Measurements from ENCODE around the gene NUDT3.
A peak's percentile ranks its signal among the peaks of the same experiment; 100 is the strongest.
"Not testable (repeated sequence)": the region's sequence is repeated elsewhere in the genome, so short reads cannot be mapped to it uniquely, and the experiment has no call there.

NUDT3 gene

GRCh38 chr6:34248727-34249468 is 143.6 kb downstream of the NUDT3 start, which contains the start of gene SMIM29:
TSS of gene SMIM29 (minus strand) at chr6:34249006. CDS start at chr6:34247791, 1,215 bp downstream.
- peak; percentile 96 for DNase-seq

GRCh38 chr6:34248198-34248726 is 144.2 kb downstream of the NUDT3 start:
- peak; percentile 46 for DNase-seq

GRCh38 chr6:34247481-34248197 is 144.8 kb downstream of the NUDT3 start:
- DNase-seq = no peak

GRCh38 chr6:34246563-34247391 is 145.7 kb downstream of the NUDT3 start:
- peak; percentile 53 for DNase-seq

- no peak for DNase-seq
Observed at GRCh38 chr6:34246249-34246562, 146.3 kb downstream of the NUDT3 start.

GRCh38 chr6:34245761-34246140 is 146.7 kb downstream of the NUDT3 start:
- DNase-seq = not testable (repeated sequence)

GRCh38 chr6:34245032-34245760 is 147.3 kb downstream of the NUDT3 start:
- not testable (repeated sequence) for DNase-seq

- DNase-seq = peak; percentile 73
Observed at GRCh38 chr6:34243901-34244884, 148.3 kb downstream of the NUDT3 start.

DNA sequence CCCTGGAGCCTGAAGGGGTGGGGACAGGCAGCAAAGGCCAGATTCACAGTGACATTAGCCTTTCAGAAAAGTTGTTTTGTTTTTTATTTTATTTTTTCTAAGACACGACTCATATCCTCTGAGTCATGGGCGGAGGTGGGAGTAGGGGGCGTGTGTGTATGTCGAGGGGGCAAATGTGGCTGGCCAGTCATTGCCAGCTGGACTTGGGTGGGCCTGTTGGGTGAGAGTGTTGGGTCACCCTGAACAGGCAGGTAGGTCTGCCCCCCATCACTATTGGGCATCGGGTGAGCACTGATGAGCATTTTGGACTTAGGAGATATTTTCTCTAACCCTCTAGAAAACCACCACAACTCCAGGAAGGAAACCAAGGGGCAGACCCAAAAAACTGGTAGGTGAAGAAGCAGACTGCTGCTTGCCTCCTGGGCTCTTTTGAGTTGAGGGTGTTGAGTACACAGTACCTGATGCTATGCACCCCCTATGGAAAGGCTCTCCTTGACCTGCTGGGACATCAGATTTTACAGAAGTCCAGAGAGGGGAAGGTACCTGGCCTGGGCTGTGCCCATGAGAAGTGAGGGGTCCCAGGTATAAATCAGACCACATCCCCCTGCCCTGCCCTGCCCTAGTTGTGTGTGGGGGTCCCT is 149.2 kb downstream of the NUDT3 start:
- no peak for DNase-seq

- no peak for DNase-seq
Observed at GRCh38 chr6:34242252-34243130, 150.0 kb downstream of the NUDT3 start.

- DNase-seq = no peak
Observed at GRCh38 chr6:34241351-34242215, 150.9 kb downstream of the NUDT3 start.

DNA sequence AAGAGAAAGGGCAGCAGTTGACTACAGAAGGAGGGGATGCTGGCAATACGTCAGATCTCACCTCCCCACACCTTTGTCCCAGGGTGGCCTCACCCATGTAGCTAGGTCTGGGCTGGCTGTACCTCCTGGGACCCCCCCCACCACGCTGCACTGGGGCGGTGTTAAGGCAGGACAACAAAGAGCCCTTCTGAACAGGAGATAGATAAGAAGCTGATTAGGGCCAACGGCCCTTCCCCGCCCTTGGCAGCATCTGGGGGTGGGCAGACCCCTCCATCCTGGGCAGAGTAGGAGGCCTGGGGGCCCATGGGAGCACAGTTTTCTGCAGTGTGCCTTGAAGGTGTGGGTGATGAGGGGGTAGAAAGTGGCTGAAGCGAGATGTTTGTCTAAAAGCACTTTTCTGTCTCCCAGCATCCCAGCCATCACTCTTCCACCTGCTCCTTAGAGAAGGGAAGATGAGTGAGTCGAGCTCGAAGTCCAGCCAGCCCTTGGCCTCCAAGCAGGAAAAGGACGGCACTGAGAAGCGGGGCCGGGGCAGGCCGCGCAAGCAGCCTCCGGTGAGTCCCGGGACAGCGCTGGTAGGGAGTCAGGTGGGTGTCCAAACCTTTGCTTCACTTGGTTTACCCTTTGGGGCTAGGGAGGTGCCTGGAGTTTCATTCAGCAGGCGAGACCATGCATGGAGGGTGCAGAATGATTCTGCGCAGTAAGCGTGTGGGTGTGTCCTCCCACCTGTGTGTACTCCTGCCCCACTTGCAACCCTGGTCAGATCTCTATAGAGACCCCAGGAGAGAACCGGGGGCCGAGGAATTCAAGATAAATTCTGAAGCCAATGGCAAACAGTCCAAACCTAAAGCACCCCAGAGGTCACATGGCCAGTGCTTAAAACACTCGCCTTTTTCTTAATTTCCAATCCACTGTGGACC is 151.9 kb downstream of the NUDT3 start:
- no peak for DNase-seq

- no peak for DNase-seq
Observed at GRCh38 chr6:34239893-34240292, 152.6 kb downstream of the NUDT3 start.

- DNase-seq = no peak
Observed at GRCh38 chr6:34239500-34239825, 153.0 kb downstream of the NUDT3 start.

- DNase-seq = no peak
Observed at GRCh38 chr6:34238585-34239499, 153.6 kb downstream of the NUDT3 start.
